GM12873 (cell line): ENCODE measurements around the gene GLE1.

Experiments
- CTCF ChIP-seq: IDR thresholded peaks from 2 replicates; pipeline ENCODE4 v1.5.1; 2012; ENCODE audit warnings: low read depth, mild to moderate bottlenecking, moderate library complexity, low read length, control low read depth; ENCODE audit not compliant: insufficient read depth; ENCODE audit errors: missing control alignments

GLE1 gene

GRCh38 chr9:128553728-128554127, 49.2 kb downstream of the GLE1 start:
- no peak for TF ChIP-seq CTCF

GRCh38 chr9:128554155-128554862, 49.8 kb downstream of the GLE1 start:
- no peak for TF ChIP-seq CTCF

- no peak for TF ChIP-seq CTCF
Measured at GRCh38 chr9:128555180-128555721, 50.7 kb downstream of the GLE1 start.

- no peak for TF ChIP-seq CTCF
Measured at GRCh38 chr9:128556276-128556675, 51.8 kb downstream of the GLE1 start.

GRCh38 chr9:128556926-128557634, 52.6 kb downstream of the GLE1 start:
- TF ChIP-seq CTCF = no peak

GRCh38 chr9:128558431-128559310, 54.2 kb downstream of the GLE1 start:
- no peak for TF ChIP-seq CTCF
